ENCODE results near the gene TGFBR3. TPM values are rescaled to one million over a fixed set of nuclear protein-coding genes. Genes with fewer than 3 reads are reported as not detected.

Gene TGFBR3
- total and polyA plus RNA-seq, 2 of the 4 experiments (the other 2 are of a cell fraction) = 3.0 to 11.3 TPM

DNA sequence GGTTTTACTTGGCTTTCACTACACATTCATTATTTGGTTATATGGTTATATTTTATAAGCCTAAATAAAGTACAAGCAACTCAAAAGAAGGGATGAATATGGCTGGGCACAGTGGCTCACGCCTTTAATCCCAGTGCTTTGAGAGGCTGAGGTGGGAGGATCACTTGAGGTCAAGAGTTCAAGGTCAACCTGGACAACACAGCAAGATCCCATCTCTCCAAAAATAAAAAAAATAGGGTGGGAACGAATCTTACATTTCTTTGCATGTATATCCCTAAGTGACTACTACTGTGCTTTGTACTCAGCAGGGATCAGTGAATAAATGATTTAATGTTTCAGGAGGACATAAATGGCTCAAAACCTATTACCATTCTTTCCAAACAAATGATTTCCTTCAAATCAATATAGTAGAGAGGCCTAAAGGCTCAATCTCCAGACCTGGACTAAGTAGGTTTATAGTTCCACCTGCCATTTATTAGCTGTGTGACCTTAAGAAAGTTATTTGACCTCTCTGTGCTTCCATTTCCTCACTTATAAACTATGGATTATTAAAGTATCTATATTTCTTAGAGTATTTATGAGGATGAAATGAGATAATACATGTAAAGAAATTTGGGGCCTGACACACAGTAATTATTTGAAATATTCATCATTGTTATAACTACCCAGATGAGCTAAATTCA, 28.3 kb downstream of the TGFBR3 start:
- Histone ChIP-seq H3K4ac (ENCODE audit: low read depth, low read length) (no peak overlapping the region), H3K56ac (ENCODE audit: extremely low read depth, insufficient read depth, low read length) (no peak overlapping the region), H3K23ac (ENCODE audit: low read depth, low read length) (no peak overlapping the region), H2AK9ac (replicated peaks; ENCODE audit: low read depth, low read length, poor library complexity) (no peak overlapping the region), H3K36me3 (ENCODE audit: control insufficient read depth, insufficient read depth, low read length) (peaks cover 9% of the 10 kb centered on the region; the same call in 1 of the 2 replicates), H3K4me1 (ENCODE audit: control insufficient read depth, insufficient read depth, low read length) (no peaks in the 10 kb centered on the region), H3K9me3 (ENCODE audit: control insufficient read depth, insufficient read depth, low read length) (no peaks in the 10 kb centered on the region), H4K91ac (ENCODE audit: insufficient read depth, low read depth, low read length) (no peak overlapping the region), H2BK5ac (ENCODE audit: low read depth, low read length, poor library complexity, severe bottlenecking) (no peak overlapping the region), H3K9ac (ENCODE audit: low read depth, low read length) (no peak overlapping the region), H2BK120ac (ENCODE audit: low read depth, low read length) (no peak overlapping the region), H3K14ac (replicated peaks; ENCODE audit: low read depth, low read length) (no peak overlapping the region), H2BK15ac (ENCODE audit: low read depth, low read length) (no peak overlapping the region), H2AFZ (replicated peaks; ENCODE audit: low read length, poor library complexity) (no peak overlapping the region), H3K79me1 (ENCODE audit: low read depth in 1 of 2, low read length in 2 of 2) (no peaks in the 10 kb centered on the region; a peak in 1 of 4 replicates), H4K8ac (ENCODE audit: low read depth in 2 of 2, low read length in 2 of 2) (no peak overlapping the region), H3K18ac (ENCODE audit: low read depth, low read length) (no peak overlapping the region), H3K4me3 (ENCODE audit: insufficient read depth, low read depth, low read length) (no peak overlapping the region), H2BK20ac (ENCODE audit: low read depth, low read length) (no peak overlapping the region), H2AK5ac (ENCODE audit: low read depth, low read length) (no peak overlapping the region), H3K27me3 (ENCODE audit: control insufficient read depth, insufficient read depth, low read length) (no peaks in the 10 kb centered on the region), H3K27ac (ENCODE audit: insufficient read depth, low read length) (no peak overlapping the region), H4K20me1 (ENCODE audit: insufficient read depth, low read length) (no peaks in the 10 kb centered on the region), H3K4me2 (ENCODE audit: low read depth, low read length) (no peak overlapping the region), H3K9me1 (ENCODE audit: insufficient read depth, low read length) (no peaks in the 10 kb centered on the region; the same call in 1 of the 2 replicates), H4K5ac (ENCODE audit: low read depth, low read length) (no peak overlapping the region)
- ChIA-PET CTCF (interaction anchor here (0.5 to 0.7 kb wide), 2 partner anchors 46 to 561 kb away, joined by 3 to 4 read pairs; no protein-coding TSS in a partner anchor), POLR2A (ENCODE audit: unreplicated experiment) (no interaction called here)
- intact Hi-C loops (cut with micrococcal nuclease) (no loop called here), dilution Hi-C loops (cut with HindIII; ENCODE audit: low sequenced_read_pairs, unreplicated experiment) (no loop called here), in situ Hi-C loops (cut with MboI; ENCODE audit: low sequenced_read_pairs) (no loop called here)
- DNase-seq = no peak
- WGBS, 2 experiments (ENCODE audit: extremely low coverage in 2 of 2, insufficient read length in 1 of 2) = no CpG with 5 or more reads among the region's 2 CpGs
- TF ChIP-seq MAFK (IDR thresholded peaks at IDR 0.05; ENCODE audit: low read depth, low read length) = no peak
- BruUV-seq (replicated peaks) = no TSS peak
- no peak for ATAC-seq (ENCODE audit: low read depth)
